Measurements from ENCODE around the gene SF3B2. TPM values are rescaled to one million over a fixed set of nuclear protein-coding genes. Genes with fewer than 3 reads are reported as not detected.

The SF3B2 gene
- total and polyA plus RNA-seq, 9 of the 15 experiments (the other 6 are each of a cell fraction or from before 2014, with no cell fraction given): 58.3 to 248 (median 157) TPM

GRCh38 chr11:66045177-66045639 lies 7.0 kb upstream of the SF3B2 start (continued):
- peak in 1 of 2 experiments; percentile 64; a peak in 2 of 4 replicates for TF ChIP-seq RCOR1 (IDR thresholded peaks at IDR 0.05; ENCODE audit: borderline replicate concordance in 1 of 2, low read depth in 2 of 2, low read length in 2 of 2)

GRCh38 chr11:66046901-66047300 lies 5.3 kb upstream of the SF3B2 start:
- BruUV-seq (replicated peaks): no TSS peak
- Histone ChIP-seq H3K79me2 (ENCODE audit: control insufficient read depth, insufficient read depth, low read length) (peaks cover 4% of the 10 kb centered on the region; the same call in 2 of the 3 replicates), H3K27ac (ENCODE audit: extremely low read depth, low read depth, low read length) (no peak overlapping the region), H3K9ac (ENCODE audit: insufficient read depth in 1 of 2, low read depth in 2 of 2, low read length in 2 of 2) (no peak overlapping the region), H4K20me1 (replicated peaks; ENCODE audit: control insufficient read depth, insufficient read depth, low read length) (no peaks in the 10 kb centered on the region), H2AFZ (ENCODE audit: low read depth, low read length) (no peak overlapping the region), H3K27me3 (ENCODE audit: control insufficient read depth in 2 of 2, insufficient read depth in 2 of 2, low read length in 2 of 2) (no peaks in the 10 kb centered on the region), H3K4me2 (ENCODE audit: insufficient read depth, low read length) (no peak overlapping the region), H3K9me3 (replicated peaks; ENCODE audit: control insufficient read depth, insufficient read depth, low read depth, low read length) (no peaks in the 10 kb centered on the region), H3K9me1 (ENCODE audit: control insufficient read depth, insufficient read depth, low read length) (no peaks in the 10 kb centered on the region), H3K36me3 (ENCODE audit: control insufficient read depth, insufficient read depth, low read length) (no peaks in the 10 kb centered on the region), H3K4me3 (no peak overlapping the region), H3K4me1 (replicated peaks in 1 of 2; ENCODE audit: control insufficient read depth in 2 of 2, insufficient read depth in 2 of 2, low read length in 2 of 2) (peaks cover 11 to 23% of the 10 kb centered on the region in 2 experiments)
- in situ Hi-C loops (cut with MboI) (no loop called here), intact Hi-C loops (cut with micrococcal nuclease) (no loop called here)
- ChIA-PET CTCF (ENCODE audit: low intra/inter-chr PET ratio) (no interaction called here), POLR2A (no interaction called here)
- FAIRE-seq (no peak), DNase-seq (ENCODE audit: extremely low read depth in 1 of 4, low spot score in 3 of 4) (no peak), ATAC-seq (no peak)
- TF ChIP-seq BMI1 (IDR thresholded peaks at IDR 0.05; ENCODE audit: low read length) (no peak), NFXL1 (CRISPR knock-in tag; IDR thresholded peaks at IDR 0.05) (no peak), IRF1 (CRISPR knock-in tag; IDR thresholded peaks at IDR 0.05; ENCODE audit: borderline replicate concordance) (no peak), BRCA1 (IDR thresholded peaks at IDR 0.05) (no peak), BRCA1 (CRISPR knock-in tag; IDR thresholded peaks at IDR 0.05) (no peak), FOXJ3 (CRISPR knock-in tag; IDR thresholded peaks at IDR 0.05) (no peak), MTA2 (IDR thresholded peaks at IDR 0.05; ENCODE audit: low read depth) (no peak), POU5F1 (IDR thresholded peaks at IDR 0.05; ENCODE audit: borderline replicate concordance, low read depth, low read length, partially characterized antibody) (no peak), ZNF644 (tag; IDR thresholded peaks at IDR 0.05; ENCODE audit: low read depth) (no peak), ZNF354B (CRISPR knock-in tag; IDR thresholded peaks at IDR 0.05) (no peak), ZNF217 (CRISPR knock-in tag; IDR thresholded peaks at IDR 0.05) (no peak), SREBF1 (IDR thresholded peaks at IDR 0.05; ENCODE audit: borderline replicate concordance, low read depth, low read length) (no peak), ZFP1 (CRISPR knock-in tag; IDR thresholded peaks at IDR 0.05) (no peak), MXI1 (IDR thresholded peaks at IDR 0.05; ENCODE audit: low read depth, low read length) (no peak), HDAC2 (IDR thresholded peaks at IDR 0.05) (no peak), ELF2 (CRISPR knock-in tag; IDR thresholded peaks at IDR 0.05) (no peak), PBX2 (CRISPR knock-in tag; IDR thresholded peaks at IDR 0.05; ENCODE audit: low read depth) (no peak), PBX2 (tag; conservative IDR thresholded peaks at IDR 0.05; ENCODE audit: low read depth) (no peak)
- WGBS (ENCODE audit: insufficient coverage, low coverage, missing lambda C conversion rate): 25% methylated on average over 3 of the region's 3 CpGs

Data from K562 (cell line).